ENCODE data around the gene UROC1. TPM values are rescaled to one million over a fixed set of nuclear protein-coding genes. Genes with fewer than 3 reads are reported as not detected.
A peak's percentile ranks its signal among the peaks of the same experiment; 100 is the strongest.

UROC1 gene
- total and polyA plus RNA-seq, 2 of the 13 experiments (the other 11 are each of a cell fraction or from before 2014, with no cell fraction given): 0.71 to 1.3 TPM

DNA sequence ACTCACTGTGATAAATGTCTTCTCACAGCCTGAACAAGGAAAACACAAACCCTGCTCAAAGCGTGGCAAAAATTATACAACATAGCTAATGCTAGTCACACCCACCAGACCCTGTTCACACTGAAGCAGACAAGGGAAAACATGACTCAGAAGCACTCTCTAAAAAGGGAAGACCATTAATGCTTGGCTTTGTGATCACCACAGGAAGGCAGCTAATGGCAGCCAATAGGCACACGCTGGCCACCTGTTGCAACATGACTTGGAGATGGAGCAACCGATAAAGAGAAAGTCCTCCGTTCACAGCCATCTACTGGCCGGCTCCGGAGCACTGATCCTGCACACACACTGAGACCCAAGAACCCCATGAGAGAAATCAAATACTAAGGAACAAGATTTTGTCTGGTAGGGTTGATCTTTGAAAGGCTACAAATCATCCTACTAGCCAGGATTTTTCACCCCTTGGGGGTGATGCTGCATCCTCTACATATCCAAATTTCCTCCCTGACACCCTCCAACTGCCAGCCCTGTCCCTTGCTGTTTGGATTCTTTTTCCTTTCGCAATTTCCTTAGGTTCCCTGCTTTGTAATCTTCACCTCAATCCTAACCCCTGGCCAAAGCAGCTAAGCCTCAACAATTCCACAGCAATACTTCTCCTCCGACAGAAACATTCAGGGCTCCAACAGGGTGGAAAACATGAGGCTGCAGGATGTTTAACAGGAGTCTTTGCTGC is 45.1 kb downstream of the UROC1 start (continued):
- TF ChIP-seq, protein P1, sequence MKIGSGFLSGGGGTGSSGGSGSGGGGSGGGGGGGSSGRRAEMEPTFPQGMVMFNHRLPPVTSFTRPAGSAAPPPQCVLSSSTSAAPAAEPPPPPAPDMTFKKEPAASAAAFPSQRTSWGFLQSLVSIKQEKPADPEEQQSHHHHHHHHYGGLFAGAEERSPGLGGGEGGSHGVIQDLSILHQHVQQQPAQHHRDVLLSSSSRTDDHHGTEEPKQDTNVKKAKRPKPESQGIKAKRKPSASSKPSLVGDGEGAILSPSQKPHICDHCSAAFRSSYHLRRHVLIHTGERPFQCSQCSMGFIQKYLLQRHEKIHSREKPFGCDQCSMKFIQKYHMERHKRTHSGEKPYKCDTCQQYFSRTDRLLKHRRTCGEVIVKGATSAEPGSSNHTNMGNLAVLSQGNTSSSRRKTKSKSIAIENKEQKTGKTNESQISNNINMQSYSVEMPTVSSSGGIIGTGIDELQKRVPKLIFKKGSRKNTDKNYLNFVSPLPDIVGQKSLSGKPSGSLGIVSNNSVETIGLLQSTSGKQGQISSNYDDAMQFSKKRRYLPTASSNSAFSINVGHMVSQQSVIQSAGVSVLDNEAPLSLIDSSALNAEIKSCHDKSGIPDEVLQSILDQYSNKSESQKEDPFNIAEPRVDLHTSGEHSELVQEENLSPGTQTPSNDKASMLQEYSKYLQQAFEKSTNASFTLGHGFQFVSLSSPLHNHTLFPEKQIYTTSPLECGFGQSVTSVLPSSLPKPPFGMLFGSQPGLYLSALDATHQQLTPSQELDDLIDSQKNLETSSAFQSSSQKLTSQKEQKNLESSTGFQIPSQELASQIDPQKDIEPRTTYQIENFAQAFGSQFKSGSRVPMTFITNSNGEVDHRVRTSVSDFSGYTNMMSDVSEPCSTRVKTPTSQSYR (CRISPR knock-in tag; IDR thresholded peaks at IDR 0.05; ENCODE audit: borderline replicate concordance): no peak; the same call in 1 of the 2 replicates
- peak; percentile 46; the same call in 1 of the 2 replicates for TF ChIP-seq HMG20A (CRISPR knock-in tag; IDR thresholded peaks at IDR 0.05; ENCODE audit: borderline replicate concordance)
- peak; percentile 77; the same call in 1 of the 2 replicates for TF ChIP-seq ZNF264 (CRISPR knock-in tag; IDR thresholded peaks at IDR 0.05)
- peak; percentile 35; the same call in 1 of the 2 replicates for TF ChIP-seq NR2C2 (CRISPR knock-in tag; IDR thresholded peaks at IDR 0.05; ENCODE audit: borderline replicate concordance)
- TF ChIP-seq, protein P2, sequence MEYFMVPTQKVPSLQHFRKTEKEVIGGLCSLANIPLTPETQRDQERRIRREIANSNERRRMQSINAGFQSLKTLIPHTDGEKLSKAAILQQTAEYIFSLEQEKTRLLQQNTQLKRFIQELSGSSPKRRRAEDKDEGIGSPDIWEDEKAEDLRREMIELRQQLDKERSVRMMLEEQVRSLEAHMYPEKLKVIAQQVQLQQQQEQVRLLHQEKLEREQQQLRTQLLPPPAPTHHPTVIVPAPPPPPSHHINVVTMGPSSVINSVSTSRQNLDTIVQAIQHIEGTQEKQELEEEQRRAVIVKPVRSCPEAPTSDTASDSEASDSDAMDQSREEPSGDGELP (IDR thresholded peaks at IDR 0.05; ENCODE audit: borderline replicate concordance, low read depth): 0 out of 2 replicates have a peak, but pooled peaks have one; percentile 32
- TF ChIP-seq YY1 (IDR thresholded peaks at IDR 0.05; ENCODE audit: insufficient read depth, insufficient replicate concordance, low read depth, low read length): peak; percentile 56
- no peak for TF ChIP-seq MATR3 (CRISPR knock-in tag; IDR thresholded peaks at IDR 0.05)
- TF ChIP-seq, protein P3, sequence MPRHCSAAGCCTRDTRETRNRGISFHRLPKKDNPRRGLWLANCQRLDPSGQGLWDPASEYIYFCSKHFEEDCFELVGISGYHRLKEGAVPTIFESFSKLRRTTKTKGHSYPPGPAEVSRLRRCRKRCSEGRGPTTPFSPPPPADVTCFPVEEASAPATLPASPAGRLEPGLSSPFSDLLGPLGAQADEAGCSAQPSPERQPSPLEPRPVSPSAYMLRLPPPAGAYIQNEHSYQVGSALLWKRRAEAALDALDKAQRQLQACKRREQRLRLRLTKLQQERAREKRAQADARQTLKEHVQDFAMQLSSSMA (CRISPR knock-in tag; IDR thresholded peaks at IDR 0.05): peak; percentile 36; the same call in 1 of the 2 replicates
- TF ChIP-seq SOX6 (IDR thresholded peaks at IDR 0.05): no peak
- peak; percentile 80 for TF ChIP-seq SOX6 (CRISPR knock-in tag; IDR thresholded peaks at IDR 0.05)
- TF ChIP-seq, protein P4, sequence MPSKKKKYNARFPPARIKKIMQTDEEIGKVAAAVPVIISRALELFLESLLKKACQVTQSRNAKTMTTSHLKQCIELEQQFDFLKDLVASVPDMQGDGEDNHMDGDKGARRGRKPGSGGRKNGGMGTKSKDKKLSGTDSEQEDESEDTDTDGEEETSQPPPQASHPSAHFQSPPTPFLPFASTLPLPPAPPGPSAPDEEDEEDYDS (CRISPR knock-in tag; IDR thresholded peaks at IDR 0.05): peak; percentile 84
- TF ChIP-seq EP300 (IDR thresholded peaks at IDR 0.05; ENCODE audit: low read depth in 2 of 2, low read length in 2 of 2): peak; percentile 37 to 55; a peak in 2 of 4 replicates
- no peak; the same call in 1 of the 2 replicates for TF ChIP-seq EP300 (CRISPR knock-in tag; IDR thresholded peaks at IDR 0.05; ENCODE audit: borderline replicate concordance)
- peak; percentile 31; the same call in 1 of the 2 replicates for TF ChIP-seq ISL2 (CRISPR knock-in tag; IDR thresholded peaks at IDR 0.05)
- TF ChIP-seq ZNF12 (CRISPR knock-in tag; IDR thresholded peaks at IDR 0.05): 0 out of 2 replicates have a peak, but pooled peaks have one; percentile 10
- 0 out of 2 replicates have a peak, but pooled peaks have one; percentile 49 for TF ChIP-seq CREM (IDR thresholded peaks at IDR 0.05)
- no peak for TF ChIP-seq CREM (CRISPR knock-in tag; IDR thresholded peaks at IDR 0.05)
- TF ChIP-seq FOXA1 (IDR thresholded peaks at IDR 0.05): no peak
- TF ChIP-seq FOXA1 (CRISPR knock-in tag; IDR thresholded peaks at IDR 0.05): peak; percentile 32; the same call in 1 of the 2 replicates
- TF ChIP-seq, protein P5, sequence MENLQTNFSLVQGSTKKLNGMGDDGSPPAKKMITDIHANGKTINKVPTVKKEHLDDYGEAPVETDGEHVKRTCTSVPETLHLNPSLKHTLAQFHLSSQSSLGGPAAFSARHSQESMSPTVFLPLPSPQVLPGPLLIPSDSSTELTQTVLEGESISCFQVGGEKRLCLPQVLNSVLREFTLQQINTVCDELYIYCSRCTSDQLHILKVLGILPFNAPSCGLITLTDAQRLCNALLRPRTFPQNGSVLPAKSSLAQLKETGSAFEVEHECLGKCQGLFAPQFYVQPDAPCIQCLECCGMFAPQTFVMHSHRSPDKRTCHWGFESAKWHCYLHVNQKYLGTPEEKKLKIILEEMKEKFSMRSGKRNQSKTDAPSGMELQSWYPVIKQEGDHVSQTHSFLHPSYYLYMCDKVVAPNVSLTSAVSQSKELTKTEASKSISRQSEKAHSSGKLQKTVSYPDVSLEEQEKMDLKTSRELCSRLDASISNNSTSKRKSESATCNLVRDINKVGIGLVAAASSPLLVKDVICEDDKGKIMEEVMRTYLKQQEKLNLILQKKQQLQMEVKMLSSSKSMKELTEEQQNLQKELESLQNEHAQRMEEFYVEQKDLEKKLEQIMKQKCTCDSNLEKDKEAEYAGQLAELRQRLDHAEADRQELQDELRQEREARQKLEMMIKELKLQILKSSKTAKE (CRISPR knock-in tag; IDR thresholded peaks at IDR 0.05; ENCODE audit: borderline replicate concordance): no peak
- TF ChIP-seq, protein P6, sequence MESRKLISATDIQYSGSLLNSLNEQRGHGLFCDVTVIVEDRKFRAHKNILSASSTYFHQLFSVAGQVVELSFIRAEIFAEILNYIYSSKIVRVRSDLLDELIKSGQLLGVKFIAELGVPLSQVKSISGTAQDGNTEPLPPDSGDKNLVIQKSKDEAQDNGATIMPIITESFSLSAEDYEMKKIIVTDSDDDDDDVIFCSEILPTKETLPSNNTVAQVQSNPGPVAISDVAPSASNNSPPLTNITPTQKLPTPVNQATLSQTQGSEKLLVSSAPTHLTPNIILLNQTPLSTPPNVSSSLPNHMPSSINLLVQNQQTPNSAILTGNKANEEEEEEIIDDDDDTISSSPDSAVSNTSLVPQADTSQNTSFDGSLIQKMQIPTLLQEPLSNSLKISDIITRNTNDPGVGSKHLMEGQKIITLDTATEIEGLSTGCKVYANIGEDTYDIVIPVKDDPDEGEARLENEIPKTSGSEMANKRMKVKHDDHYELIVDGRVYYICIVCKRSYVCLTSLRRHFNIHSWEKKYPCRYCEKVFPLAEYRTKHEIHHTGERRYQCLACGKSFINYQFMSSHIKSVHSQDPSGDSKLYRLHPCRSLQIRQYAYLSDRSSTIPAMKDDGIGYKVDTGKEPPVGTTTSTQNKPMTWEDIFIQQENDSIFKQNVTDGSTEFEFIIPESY (CRISPR knock-in tag; IDR thresholded peaks at IDR 0.05): peak; percentile 39; the same call in 1 of the 2 replicates
